GM12878 (cell line): ENCODE data around the gene NT5E. TPM values are rescaled to one million over a fixed set of nuclear protein-coding genes. Genes with fewer than 3 reads are reported as not detected.

Experiments used
- CEBPZ ChIP-seq: fragments of 150-350 bp; IDR thresholded peaks from 2 replicates; pipeline ENCODE4 v1.6.1; 2016; ENCODE audit warnings: low read depth, low read length
- CHD1 ChIP-seq: IDR thresholded peaks from 2 replicates; pipeline ENCODE4 v1.6.1; 2012; ENCODE audit warnings: low read depth, low read length, improper control_type of control experiment
- CREB1 ChIP-seq: IDR thresholded peaks from 2 replicates; pipeline ENCODE4 v1.6.1; 2012; ENCODE audit warnings: low read depth, mild to moderate bottlenecking, inconsistent platforms
- HCFC1 ChIP-seq: fragments of 150-350 bp; IDR thresholded peaks from 2 replicates; pipeline ENCODE4 v1.6.1; 2014; ENCODE audit warnings: low read length
- HDGF ChIP-seq: fragments of 450-650 bp; IDR thresholded peaks from 2 replicates; pipeline ENCODE4 v1.6.1; 2016; ENCODE audit warnings: antibody characterized with exemption
- HSF1 ChIP-seq: fragments of 150-350 bp; IDR thresholded peaks from 2 replicates; pipeline ENCODE4 v1.6.1; 2014; ENCODE audit warnings: mild to moderate bottlenecking, low read depth, low read length
- PAX5 ChIP-seq: IDR thresholded peaks from 2 replicates; pipeline ENCODE4 v1.6.1; 2011; ENCODE audit warnings: low read depth, low read length, borderline replicate concordance
- PML ChIP-seq: IDR thresholded peaks from 2 replicates; pipeline ENCODE4 v1.6.1; 2012; ENCODE audit warnings: low read length, inconsistent platforms
- POLR2AphosphoS2 ChIP-seq: IDR thresholded peaks from 2 replicates; pipeline ENCODE4 v1.6.1; 2011; ENCODE audit warnings: low read depth, mild to moderate bottlenecking, low read length, improper control_type of control experiment, moderate library complexity
- RB1 ChIP-seq: fragments of 450-650 bp; formaldehyde crosslinking; IDR thresholded peaks from 2 replicates; pipeline ENCODE4 v1.6.1; 2017; ENCODE audit warnings: mild to moderate bottlenecking, borderline replicate concordance
- RCOR1 ChIP-seq: conservative IDR thresholded peaks from 2 replicates; pipeline ENCODE4 v1.6.1; 2012; ENCODE audit warnings: low read depth, low read length, improper control_type of control experiment
- REST ChIP-seq: IDR thresholded peaks from 2 replicates; pipeline ENCODE4 v1.6.1; 2012; ENCODE audit warnings: mild to moderate bottlenecking, low read depth, low read length
- SP1 ChIP-seq: IDR thresholded peaks from one replicate; pipeline ENCODE4 v1.6.1; 2011; ENCODE audit warnings: low read depth, low read length
- TARDBP ChIP-seq: IDR thresholded peaks from 2 replicates; pipeline ENCODE4 v1.6.1; 2016; ENCODE audit warnings: borderline replicate concordance
- WRNIP1 ChIP-seq: IDR thresholded peaks from 2 replicates; pipeline ENCODE4 v1.6.1; 2011; ENCODE audit warnings: low read depth, low read length, improper control_type of control experiment, borderline replicate concordance
- ZBED1 ChIP-seq: IDR thresholded peaks from 2 replicates; pipeline ENCODE4 v1.6.1; 2016; ENCODE audit warnings: borderline replicate concordance
- ZNF207 ChIP-seq: fragments of 450-650 bp; IDR thresholded peaks from 2 replicates; pipeline ENCODE4 v1.6.1; 2014; ENCODE audit warnings: antibody characterized with exemption, mild to moderate bottlenecking, borderline replicate concordance
- polyA plus RNA-seq, 11 experiments: library from polyadenylated mRNA; depleted of rRNA in 4 of 11; unstranded in 6 of 11; stranded (reverse) in 5 of 11; fragments of >200 nt; fragmentation: Nextera tagmentation in 4 of 11; fragmentation: Illumina TruSeq in 1 of 11; extraction: Ambion mirVana in 4 of 11; extraction: Trizol in 1 of 11; gene quantifications; 1 replicate in 1 of 11; 2 replicates in 10 of 11; pipeline versions ENCODE4 v1.2.1 to v1.2.3, GENCODE V29; 2011 to 2016; ENCODE audit warnings: inconsistent platforms in 2 of 11, missing spikeins in 2 of 11, low read depth in 1 of 11
- total RNA-seq, 4 experiments: library from RNA; depleted of rRNA in 3 of 4; stranded (reverse); fragments of >200 nt in 3 of 4; fragmentation: Illumina TruSeq in 1 of 4; extraction: Trizol in 1 of 4; gene quantifications; 2 replicates each; pipeline versions ENCODE4 v1.2.1 to v1.2.3, GENCODE V29; 2013 to 2021
- TF ChIP-seq, protein P1 (sequence below): fragments of 450-650 bp; formaldehyde crosslinking; IDR thresholded peaks from 2 replicates; pipeline ENCODE4 v1.4.0; 2020; ENCODE audit warnings: mild to moderate bottlenecking, moderate library complexity
- TF ChIP-seq, protein P2 (sequence below): IDR thresholded peaks from 2 replicates; pipeline ENCODE4 v1.6.1; 2011; ENCODE audit warnings: low read depth, low read length, improper control_type of control experiment, borderline replicate concordance

The NT5E gene
- total and polyA plus RNA-seq, 10 of the 15 experiments (the other 5 are each of a cell fraction or from before 2014, with no cell fraction given), result 1.9 to 9.7 (median 7.3) TPM

- TF ChIP-seq HSF1, result no peak
- no peak; the same call in 1 of the 2 replicates for TF ChIP-seq POLR2AphosphoS2
- peak; percentile 80; the same call in 1 of the 2 replicates for TF ChIP-seq PAX5
- TF ChIP-seq HCFC1, result no peak
- TF ChIP-seq RCOR1, result no peak
- TF ChIP-seq RB1, result no peak
- 0 out of 2 replicates have a peak, but pooled peaks have one; percentile 41 for TF ChIP-seq ZBED1
- no peak for TF ChIP-seq HDGF
- TF ChIP-seq SP1, result no peak
- TF ChIP-seq CREB1, result 0 out of 2 replicates have a peak, but pooled peaks have one; percentile 21
- TF ChIP-seq REST, result no peak
- TF ChIP-seq ZNF207, result peak; percentile 37; the same call in 1 of the 2 replicates
- no peak for TF ChIP-seq CEBPZ
- no peak for TF ChIP-seq PML
- TF ChIP-seq, protein P1, sequence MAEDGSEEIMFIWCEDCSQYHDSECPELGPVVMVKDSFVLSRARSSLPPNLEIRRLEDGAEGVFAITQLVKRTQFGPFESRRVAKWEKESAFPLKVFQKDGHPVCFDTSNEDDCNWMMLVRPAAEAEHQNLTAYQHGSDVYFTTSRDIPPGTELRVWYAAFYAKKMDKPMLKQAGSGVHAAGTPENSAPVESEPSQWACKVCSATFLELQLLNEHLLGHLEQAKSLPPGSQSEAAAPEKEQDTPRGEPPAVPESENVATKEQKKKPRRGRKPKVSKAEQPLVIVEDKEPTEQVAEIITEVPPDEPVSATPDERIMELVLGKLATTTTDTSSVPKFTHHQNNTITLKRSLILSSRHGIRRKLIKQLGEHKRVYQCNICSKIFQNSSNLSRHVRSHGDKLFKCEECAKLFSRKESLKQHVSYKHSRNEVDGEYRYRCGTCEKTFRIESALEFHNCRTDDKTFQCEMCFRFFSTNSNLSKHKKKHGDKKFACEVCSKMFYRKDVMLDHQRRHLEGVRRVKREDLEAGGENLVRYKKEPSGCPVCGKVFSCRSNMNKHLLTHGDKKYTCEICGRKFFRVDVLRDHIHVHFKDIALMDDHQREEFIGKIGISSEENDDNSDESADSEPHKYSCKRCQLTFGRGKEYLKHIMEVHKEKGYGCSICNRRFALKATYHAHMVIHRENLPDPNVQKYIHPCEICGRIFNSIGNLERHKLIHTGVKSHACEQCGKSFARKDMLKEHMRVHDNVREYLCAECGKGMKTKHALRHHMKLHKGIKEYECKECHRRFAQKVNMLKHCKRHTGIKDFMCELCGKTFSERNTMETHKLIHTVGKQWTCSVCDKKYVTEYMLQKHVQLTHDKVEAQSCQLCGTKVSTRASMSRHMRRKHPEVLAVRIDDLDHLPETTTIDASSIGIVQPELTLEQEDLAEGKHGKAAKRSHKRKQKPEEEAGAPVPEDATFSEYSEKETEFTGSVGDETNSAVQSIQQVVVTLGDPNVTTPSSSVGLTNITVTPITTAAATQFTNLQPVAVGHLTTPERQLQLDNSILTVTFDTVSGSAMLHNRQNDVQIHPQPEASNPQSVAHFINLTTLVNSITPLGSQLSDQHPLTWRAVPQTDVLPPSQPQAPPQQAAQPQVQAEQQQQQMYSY, result no peak
- TF ChIP-seq WRNIP1, result no peak
- TF ChIP-seq, protein P2, sequence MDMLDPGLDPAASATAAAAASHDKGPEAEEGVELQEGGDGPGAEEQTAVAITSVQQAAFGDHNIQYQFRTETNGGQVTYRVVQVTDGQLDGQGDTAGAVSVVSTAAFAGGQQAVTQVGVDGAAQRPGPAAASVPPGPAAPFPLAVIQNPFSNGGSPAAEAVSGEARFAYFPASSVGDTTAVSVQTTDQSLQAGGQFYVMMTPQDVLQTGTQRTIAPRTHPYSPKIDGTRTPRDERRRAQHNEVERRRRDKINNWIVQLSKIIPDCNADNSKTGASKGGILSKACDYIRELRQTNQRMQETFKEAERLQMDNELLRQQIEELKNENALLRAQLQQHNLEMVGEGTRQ, result no peak
- TF ChIP-seq TARDBP, result no peak
- no peak for TF ChIP-seq CHD1
Measured at GRCh38 chr6:85449388-85449817, 480 bp upstream of the NT5E start (continued).
